Trophoblast cell (in vitro differentiated cells and primary cell): ENCODE results near the gene AKAP17A.
"Not testable (repeated sequence)": the region's sequence is repeated elsewhere in the genome, so short reads cannot be mapped to it uniquely, and the experiment has no call there.

Experiments used
- DNase-seq, 2 donors: peaks; one replicate each; pipeline ENCODE4 v3.0.0-alpha.2; 2016
- H2AFZ ChIP-seq: 2 replicates; pipeline ENCODE4 v1.6.1; 2013; ENCODE audit warnings: low read length, moderate library complexity, mild to moderate bottlenecking; ENCODE audit not compliant: insufficient read depth, poor library complexity
- H2AK5ac ChIP-seq: 2 replicates; pipeline ENCODE4 v1.6.1; 2013; ENCODE audit warnings: mild to moderate bottlenecking, low read length
- H2BK120ac ChIP-seq: 2 replicates; pipeline ENCODE4 v1.6.1; 2013; ENCODE audit warnings: low read length, mild to moderate bottlenecking, moderate library complexity; ENCODE audit not compliant: insufficient read depth, poor library complexity
- H2BK12ac ChIP-seq: 2 replicates; pipeline ENCODE4 v1.6.1; 2013; ENCODE audit warnings: mild to moderate bottlenecking, low read length, moderate library complexity
- H2BK5ac ChIP-seq: 2 replicates; pipeline ENCODE4 v1.6.1; 2013; ENCODE audit warnings: low read length, low read depth, moderate library complexity, mild to moderate bottlenecking; ENCODE audit not compliant: poor library complexity
- H3K14ac ChIP-seq: 2 replicates; pipeline ENCODE4 v1.6.1; 2013; ENCODE audit warnings: mild to moderate bottlenecking, low read length
- H3K18ac ChIP-seq: 2 replicates; pipeline ENCODE4 v1.6.1; 2013; ENCODE audit warnings: mild to moderate bottlenecking, low read length
- H3K23ac ChIP-seq: 2 replicates; pipeline ENCODE4 v1.6.1; 2013; ENCODE audit warnings: low read length
- H3K27ac ChIP-seq: 2 replicates; pipeline ENCODE4 v1.5.1; 2013; ENCODE audit warnings: low read depth, mild to moderate bottlenecking, inconsistent platforms, low read length, moderate library complexity
- H3K27me3 ChIP-seq: 2 replicates; pipeline ENCODE4 v1.6.1; 2013; ENCODE audit warnings: inconsistent platforms, mild to moderate bottlenecking, low read length, moderate library complexity; ENCODE audit not compliant: insufficient read depth
- H3K36me3 ChIP-seq, 2 experiments: 1 replicate in 1 of 2; 2 replicates in 1 of 2; pipeline ENCODE4 v1.6.1; 2013; ENCODE audit warnings: low read length in 2 of 2, mild to moderate bottlenecking in 2 of 2, moderate library complexity in 1 of 2; ENCODE audit not compliant: insufficient read depth in 2 of 2, control insufficient read depth in 1 of 2
- H3K4ac ChIP-seq: 2 replicates; pipeline ENCODE4 v1.6.1; 2013; ENCODE audit warnings: low read depth, mild to moderate bottlenecking, low read length, moderate library complexity
- H3K4me1 ChIP-seq, 2 experiments: 1 replicate in 1 of 2; 2 replicates in 1 of 2; pipeline ENCODE4 v1.6.1; 2013; ENCODE audit warnings: low read length in 2 of 2, mild to moderate bottlenecking in 2 of 2, moderate library complexity in 1 of 2; ENCODE audit not compliant: insufficient read depth in 2 of 2, control insufficient read depth in 1 of 2
- H3K4me2 ChIP-seq: 2 replicates; pipeline ENCODE4 v1.6.1; 2013; ENCODE audit warnings: inconsistent platforms, mild to moderate bottlenecking, low read length, moderate library complexity
- H3K4me3 ChIP-seq: 2 replicates; pipeline ENCODE4 v1.5.1; 2013; ENCODE audit warnings: mild to moderate bottlenecking, low read depth, low read length, inconsistent platforms
- H3K79me1 ChIP-seq: one replicate; pipeline ENCODE4 v1.6.1; 2013; ENCODE audit warnings: low read length
- H3K79me2 ChIP-seq: 2 replicates; pipeline ENCODE4 v1.6.1; 2013; ENCODE audit warnings: low read length, mild to moderate bottlenecking; ENCODE audit not compliant: control insufficient read depth, insufficient read depth, poor library complexity
- H3K9ac ChIP-seq: 2 replicates; pipeline ENCODE4 v1.6.1; 2013; ENCODE audit warnings: mild to moderate bottlenecking, low read length
- H3K9me3 ChIP-seq: 2 replicates; pipeline ENCODE4 v1.6.1; 2013; ENCODE audit warnings: low read depth, mild to moderate bottlenecking, control low read depth, inconsistent platforms, low read length; ENCODE audit not compliant: insufficient read depth
- H4K12ac ChIP-seq: 2 replicates; pipeline ENCODE4 v1.6.1; 2013; ENCODE audit warnings: low read depth, mild to moderate bottlenecking, low read length, moderate library complexity
- H4K8ac ChIP-seq: 2 replicates; pipeline ENCODE4 v1.6.1; 2013; ENCODE audit warnings: low read depth, mild to moderate bottlenecking, low read length, moderate library complexity
- H4K91ac ChIP-seq: one replicate; pipeline ENCODE4 v1.6.1; 2013; ENCODE audit warnings: low read depth, mild to moderate bottlenecking, low read length, moderate library complexity
- WGBS: extraction: QIAGEN DNeasy Blood & Tissue Kit; methylation state at CpG from one replicate; pipeline ENCODE4 v1.1.7; 2013; ENCODE audit warnings: missing lambda C conversion rate; ENCODE audit not compliant: insufficient read length, insufficient coverage; ENCODE audit errors: extremely low coverage; 5-methylcytosine and 5-hydroxymethylcytosine counted together

The AKAP17A gene

GRCh38 chrX:1557442-1557841 lies 34.0 kb upstream of the AKAP17A start:
- H4K12ac ChIP-seq, H4K8ac ChIP-seq, H3K23ac ChIP-seq, H3K27me3 ChIP-seq, H3K9ac ChIP-seq, H3K27ac ChIP-seq, H2AK5ac ChIP-seq, H3K36me3 ChIP-seq, H3K79me1 ChIP-seq, H3K18ac ChIP-seq, H3K4ac ChIP-seq, H2AFZ ChIP-seq, H4K91ac ChIP-seq, H3K4me3 ChIP-seq, H3K4me2 ChIP-seq, H3K9me3 ChIP-seq, H2BK5ac ChIP-seq, DNase-seq, H3K14ac ChIP-seq, H2BK12ac ChIP-seq, H3K4me1 ChIP-seq, H2BK120ac ChIP-seq, H3K79me2 ChIP-seq: not testable (repeated sequence)

- DNase-seq: no peak
- Histone ChIP-seq H3K36me3 (no peaks in the 10 kb centered on the region), H3K4ac (no peak overlapping the region), H4K8ac (no peak overlapping the region), H3K4me2 (no peak overlapping the region), H3K18ac (no peak overlapping the region), H2AK5ac (no peak overlapping the region), H2BK120ac (no peak overlapping the region), H3K79me2 (no peaks in the 10 kb centered on the region), H2BK5ac (no peak overlapping the region), H3K27ac (no peak overlapping the region), H4K91ac (no peak overlapping the region), H3K4me3 (no peak overlapping the region), H4K12ac (no peak overlapping the region), H3K4me1 (no peaks in the 10 kb centered on the region), H2AFZ (no peak overlapping the region), H3K14ac (no peak overlapping the region), H3K79me1 (no peaks in the 10 kb centered on the region), H3K27me3 (no peaks in the 10 kb centered on the region), H3K9me3 (peaks cover 1% of the 10 kb centered on the region), H3K9ac (no peak overlapping the region), H3K23ac (no peak overlapping the region), H2BK12ac (no peak overlapping the region)
- WGBS: no CpG with 5 or more reads among the region's 13 CpGs
Observed at GRCh38 chrX:1558761-1559468, 32.5 kb upstream of the AKAP17A start.

GRCh38 chrX:1561164-1561563 lies 30.2 kb upstream of the AKAP17A start:
- H3K23ac ChIP-seq: no peak overlapping the region
- H3K4me1 ChIP-seq: no peaks in the 10 kb centered on the region
- H2BK120ac ChIP-seq: no peak overlapping the region
- H3K14ac ChIP-seq: no peak overlapping the region
- no peak overlapping the region for H4K12ac ChIP-seq
- no peak overlapping the region for H3K4me3 ChIP-seq
- 70% methylated on average over 2 of the region's 2 CpGs for WGBS
- H3K36me3 ChIP-seq: no peaks in the 10 kb centered on the region
- H3K9me3 ChIP-seq: peaks cover 1% of the 10 kb centered on the region
- no peaks in the 10 kb centered on the region for H3K27me3 ChIP-seq
- H2BK5ac ChIP-seq: no peak overlapping the region
- H3K27ac ChIP-seq: no peak overlapping the region
- no peak overlapping the region for H4K8ac ChIP-seq
- H2AK5ac ChIP-seq: no peak overlapping the region
- H2AFZ ChIP-seq: no peak overlapping the region
- H3K79me2 ChIP-seq: no peaks in the 10 kb centered on the region
- no peak overlapping the region for H2BK12ac ChIP-seq
- no peak overlapping the region for H3K9ac ChIP-seq
- no peak overlapping the region for H3K4ac ChIP-seq
- no peak for DNase-seq
- no peak overlapping the region for H4K91ac ChIP-seq
- H3K18ac ChIP-seq: no peak overlapping the region
- no peaks in the 10 kb centered on the region for H3K79me1 ChIP-seq
- no peak overlapping the region for H3K4me2 ChIP-seq

- H3K79me2 ChIP-seq, H3K27ac ChIP-seq, H3K4ac ChIP-seq, H3K9me3 ChIP-seq, H4K12ac ChIP-seq, H2AK5ac ChIP-seq, H3K4me3 ChIP-seq, H2BK12ac ChIP-seq, H3K9ac ChIP-seq, DNase-seq, H3K79me1 ChIP-seq, H3K4me2 ChIP-seq, H3K36me3 ChIP-seq, H4K8ac ChIP-seq, H3K23ac ChIP-seq, H3K18ac ChIP-seq, H3K4me1 ChIP-seq, H3K14ac ChIP-seq, H4K91ac ChIP-seq, H2AFZ ChIP-seq, H3K27me3 ChIP-seq, H2BK5ac ChIP-seq, H2BK120ac ChIP-seq: not testable (repeated sequence)
- no CpG with 5 or more reads among the region's 7 CpGs for WGBS
Observed at GRCh38 chrX:1564077-1564476, 27.3 kb upstream of the AKAP17A start.
